Activated T-cell treated with anti-CD3 and anti-CD28 coated beads, Interleukin-2, amount 50 U/mL, for 72 hours (primary cell): ENCODE data around the gene STARD4. TPM values are rescaled to one million over a fixed set of nuclear protein-coding genes. Genes with fewer than 3 reads are reported as not detected.

ENCODE experiments used
- ATAC-seq, 2 donors: fragments of 150-1000 bp; cut with Tn5 transposase; replicated peaks in 1 of 2; 2 replicates each; pipeline ENCODE4 v1.10.0; 2021; ENCODE audit warnings: moderate library complexity in 2 of 2, mild to moderate bottlenecking in 1 of 2
- DNase-seq, 2 donors: peaks; one replicate each; pipeline ENCODE4 v3.0.0; 2021 to 2022; ENCODE audit warnings: mixed read lengths in 1 of 2
- H3K27ac Mint-ChIP-seq: one replicate; pipeline ENCODE4 v1.8.0; 2022; ENCODE audit warnings: mild to moderate bottlenecking, moderate library complexity, mixed read lengths
- H3K27me3 Mint-ChIP-seq: one replicate; pipeline ENCODE4 v1.8.0; 2022; ENCODE audit warnings: low read depth, mixed read lengths
- H3K36me3 Mint-ChIP-seq, 2 donors: one replicate each; pipeline ENCODE4 v1.8.0; 2022; ENCODE audit warnings: mixed read lengths in 2 of 2, mild to moderate bottlenecking in 1 of 2; ENCODE audit not compliant: insufficient read depth in 2 of 2
- H3K4me1 Mint-ChIP-seq: one replicate; pipeline ENCODE4 v1.8.0; 2022; ENCODE audit warnings: low read depth, mixed read lengths
- H3K4me3 Mint-ChIP-seq, 2 donors: one replicate each; pipeline ENCODE4 v1.8.0; 2022; ENCODE audit warnings: mild to moderate bottlenecking in 2 of 2, mixed read lengths in 2 of 2, moderate library complexity in 2 of 2
- H3K9me3 Mint-ChIP-seq, 2 donors: one replicate each; pipeline ENCODE4 v1.8.0; 2022; ENCODE audit warnings: mixed read lengths in 2 of 2
- total RNA-seq, 2 donors: library from RNA; stranded (reverse); gene quantifications; one replicate each; pipeline ENCODE4 v1.2.3, GENCODE V29; 2022

The STARD4 gene
- total RNA-seq, 2 donors from 2014 or later, result 28.9 to 47.4 TPM

DNA sequence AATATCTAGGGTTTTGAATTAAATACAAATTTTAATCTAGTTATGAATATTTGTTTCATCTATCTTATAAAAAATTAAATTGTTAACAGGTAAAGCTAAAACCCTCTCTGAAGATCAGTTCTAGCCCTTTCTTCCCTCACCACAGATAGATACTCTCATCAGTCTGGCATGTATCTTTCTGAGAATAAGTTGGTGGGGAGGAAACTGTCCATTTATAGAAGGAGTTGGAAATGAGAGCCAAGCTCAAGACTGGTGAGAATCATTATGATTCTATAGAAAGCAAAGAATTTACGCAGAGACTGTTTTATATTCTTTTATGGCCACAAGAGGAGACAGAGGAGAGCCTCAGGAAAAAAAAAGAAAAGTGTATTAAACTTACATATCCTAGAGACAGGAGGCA lies 59.0 kb downstream of the STARD4 start:
- no peaks in the 10 kb centered on the region for H3K9me3 Mint-ChIP-seq
- no peak overlapping the region for H3K4me3 Mint-ChIP-seq
- DNase-seq (no peak), ATAC-seq (no peak)
- peaks cover 3 to 18% of the 10 kb centered on the region in 2 donors for H3K36me3 Mint-ChIP-seq
- H3K27me3 Mint-ChIP-seq, result no peaks in the 10 kb centered on the region
- peak overlapping the region; percentile 31 for H3K27ac Mint-ChIP-seq
- H3K4me1 Mint-ChIP-seq, result no peaks in the 10 kb centered on the region

GRCh38 chr5:111447822-111448221 lies 64.5 kb downstream of the STARD4 start:
- DNase-seq, result no peak
- Mint-ChIP-seq H3K9me3 (no peaks in the 10 kb centered on the region), H3K4me1 (peaks cover 6% of the 10 kb centered on the region), H3K27me3 (no peaks in the 10 kb centered on the region), H3K36me3 (peaks cover 3 to 20% of the 10 kb centered on the region in 2 donors), H3K27ac (no peak overlapping the region), H3K4me3 (no peak overlapping the region)
- no peak for ATAC-seq

- Mint-ChIP-seq H3K4me1 (peaks cover 6% of the 10 kb centered on the region), H3K27me3 (no peaks in the 10 kb centered on the region), H3K36me3 (peaks cover 3 to 17% of the 10 kb centered on the region in 2 donors), H3K4me3 (no peak overlapping the region), H3K27ac (no peak overlapping the region), H3K9me3 (no peaks in the 10 kb centered on the region)
- DNase-seq (no peak), ATAC-seq (no peak)
Observed at GRCh38 chr5:111447099-111447498, 65.2 kb downstream of the STARD4 start.

Other genes with a start within 250 kb of the STARD4 start
- 10 to 100 TPM; 10.1 to 16.8 TPM for gene NREP, start 244.7 kb upstream of the STARD4 start, total RNA-seq